Activated CD8-positive, alpha-beta memory T cell treated with anti-CD3 and anti-CD28 coated beads for 48 hours (primary cell): ENCODE results near the gene ZNF503.

ENCODE experiments used
- DNase-seq, 3 experiments: peaks; one replicate each; pipeline ENCODE4 v3.0.0-alpha.2; 2020; ENCODE audit warnings: low read depth in 2 of 3, low spot score in 2 of 3

The ZNF503 gene

DNA sequence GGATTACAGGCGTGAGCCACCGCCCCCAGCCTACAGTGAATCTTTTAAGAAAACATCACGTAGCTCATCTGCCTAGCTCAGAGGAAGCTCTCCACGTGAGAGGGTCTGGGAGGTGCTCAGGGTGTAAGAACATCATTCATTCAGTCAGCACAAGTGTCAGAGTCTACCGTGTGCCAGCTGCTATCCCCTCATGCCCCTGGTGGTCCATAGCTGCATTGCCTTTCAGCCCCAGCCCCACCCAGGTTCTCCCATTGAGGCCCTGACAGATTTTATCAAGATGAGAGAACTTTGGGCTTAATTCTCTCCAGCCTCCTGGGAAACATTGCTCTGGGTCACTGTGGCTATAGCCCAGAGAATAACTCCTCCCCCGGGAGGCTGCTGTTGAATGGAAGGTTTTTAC is 45.1 kb downstream of the ZNF503 start:
- DNase-seq: no peak

DNA sequence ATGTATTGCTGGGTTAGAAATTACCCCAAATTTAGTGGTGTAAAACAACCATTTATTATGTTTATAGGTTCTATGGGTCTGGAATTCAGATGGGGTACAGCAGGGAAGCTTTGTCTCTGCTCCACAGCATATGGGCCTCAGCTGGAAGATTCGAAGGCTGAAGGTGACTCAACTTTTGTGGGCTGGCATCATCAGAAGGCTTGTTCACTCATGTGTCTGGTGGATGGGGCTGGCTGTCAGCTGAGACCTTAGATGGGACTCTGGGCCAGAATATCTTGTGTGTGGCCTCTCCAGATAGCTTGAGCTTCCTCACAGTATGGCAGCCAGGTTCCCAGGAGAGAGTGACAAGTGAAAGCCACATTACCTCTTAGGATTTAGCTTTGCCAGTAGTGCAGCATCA is 45.9 kb downstream of the ZNF503 start:
- DNase-seq: no peak

DNA sequence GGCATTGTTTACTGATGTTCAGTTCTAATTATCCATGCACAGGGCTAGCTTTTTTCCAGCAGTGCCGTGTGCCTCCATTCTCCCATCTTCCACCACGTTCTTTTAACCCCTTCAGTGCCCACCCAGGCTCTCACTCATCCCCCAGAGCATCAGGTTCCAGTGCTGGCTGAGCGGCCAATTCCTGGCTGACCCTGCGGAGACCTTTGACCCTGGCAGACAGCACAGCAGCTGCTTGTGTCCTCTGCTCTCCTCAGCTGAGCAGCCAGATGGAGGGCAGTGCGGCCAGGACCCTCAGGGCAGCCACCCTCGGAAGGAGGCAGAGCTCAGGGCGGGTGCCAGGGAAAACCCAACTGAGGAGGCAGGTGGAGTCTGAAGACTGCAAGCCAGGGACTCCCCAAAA is 48.4 kb downstream of the ZNF503 start:
- no peak for DNase-seq

DNA sequence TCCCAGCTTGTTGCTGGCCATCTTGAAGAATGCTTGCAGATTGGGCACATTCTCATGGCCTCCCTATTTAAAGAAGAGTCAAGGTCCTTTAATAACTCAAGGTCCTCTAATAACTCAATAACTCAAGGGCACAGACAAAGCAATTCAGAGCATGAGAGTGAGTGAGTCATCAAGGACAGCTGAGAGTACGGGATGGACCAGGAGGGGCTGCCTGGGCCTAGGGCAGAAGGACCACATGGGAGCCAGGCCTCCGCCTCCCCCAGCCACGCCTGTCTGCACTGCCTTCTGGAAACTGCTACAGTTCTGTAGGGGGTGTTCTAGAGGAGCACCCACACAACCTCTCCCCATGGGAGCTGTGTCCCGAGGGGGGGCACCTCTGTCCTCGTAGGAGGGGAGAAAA is 48.9 kb downstream of the ZNF503 start:
- no peak for DNase-seq

DNA sequence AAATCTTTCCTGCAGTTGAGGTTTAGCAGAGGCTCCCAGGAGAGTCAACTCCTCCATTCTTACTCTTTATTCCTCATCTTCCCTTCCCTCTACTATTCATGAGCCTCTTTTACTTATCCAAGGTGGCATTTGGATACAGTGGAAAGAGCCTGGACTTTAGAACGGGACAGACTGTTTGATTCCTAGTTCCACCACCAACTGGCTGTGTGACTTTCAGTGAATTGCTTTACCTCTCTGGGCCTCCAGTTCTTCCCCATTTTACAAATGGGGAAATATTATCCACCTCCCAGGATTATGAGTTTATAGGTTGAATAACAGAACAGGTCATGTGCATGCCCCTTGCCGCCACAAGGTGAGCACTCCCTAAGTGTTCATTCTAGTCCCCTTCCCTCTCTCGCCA is 49.9 kb downstream of the ZNF503 start:
- DNase-seq: no peak

DNA sequence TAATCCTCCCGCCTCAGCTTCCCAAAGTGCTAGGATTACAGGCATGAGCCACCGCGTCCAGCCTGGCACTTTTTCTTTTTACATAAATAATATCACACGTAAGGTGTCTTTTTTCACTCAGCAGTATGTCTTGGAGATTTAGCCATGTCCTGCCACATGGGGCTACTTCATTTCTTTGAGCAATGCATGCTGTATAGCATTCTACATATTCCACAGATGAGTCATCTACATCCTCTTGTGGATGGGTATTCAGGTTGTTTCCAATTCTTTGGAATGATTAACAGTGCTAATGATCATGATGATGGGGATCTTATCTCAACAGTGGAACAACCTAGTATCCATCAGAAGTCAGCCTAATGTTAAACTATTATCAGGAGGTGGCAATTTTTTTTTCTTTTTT is 50.8 kb downstream of the ZNF503 start:
- DNase-seq: no peak
